OCI-LY3 (cell line): ENCODE results near the gene CUBN.

Source experiments
- EZH2phosphoT487 ChIP-seq: fragments of 200-600 bp; shearing (Covaris generic); IDR thresholded peaks from 2 replicates; pipeline ENCODE4 v1.6.1; 2018; ENCODE audit warnings: antibody characterized with exemption, mixed run types, low read depth
- TF ChIP-seq, protein P1 (sequence below): fragments of 200-600, 300-600 bp; sonication (generic); IDR thresholded peaks from 2 replicates; pipeline ENCODE4 v1.5.1; 2014; ENCODE audit warnings: antibody characterized with exemption, low read length, low read depth

GRCh38 chr10:17076626-17077345, 52.8 kb downstream of the CUBN start:
- TF ChIP-seq, protein P1, sequence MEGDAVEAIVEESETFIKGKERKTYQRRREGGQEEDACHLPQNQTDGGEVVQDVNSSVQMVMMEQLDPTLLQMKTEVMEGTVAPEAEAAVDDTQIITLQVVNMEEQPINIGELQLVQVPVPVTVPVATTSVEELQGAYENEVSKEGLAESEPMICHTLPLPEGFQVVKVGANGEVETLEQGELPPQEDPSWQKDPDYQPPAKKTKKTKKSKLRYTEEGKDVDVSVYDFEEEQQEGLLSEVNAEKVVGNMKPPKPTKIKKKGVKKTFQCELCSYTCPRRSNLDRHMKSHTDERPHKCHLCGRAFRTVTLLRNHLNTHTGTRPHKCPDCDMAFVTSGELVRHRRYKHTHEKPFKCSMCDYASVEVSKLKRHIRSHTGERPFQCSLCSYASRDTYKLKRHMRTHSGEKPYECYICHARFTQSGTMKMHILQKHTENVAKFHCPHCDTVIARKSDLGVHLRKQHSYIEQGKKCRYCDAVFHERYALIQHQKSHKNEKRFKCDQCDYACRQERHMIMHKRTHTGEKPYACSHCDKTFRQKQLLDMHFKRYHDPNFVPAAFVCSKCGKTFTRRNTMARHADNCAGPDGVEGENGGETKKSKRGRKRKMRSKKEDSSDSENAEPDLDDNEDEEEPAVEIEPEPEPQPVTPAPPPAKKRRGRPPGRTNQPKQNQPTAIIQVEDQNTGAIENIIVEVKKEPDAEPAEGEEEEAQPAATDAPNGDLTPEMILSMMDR: no peak
- TF ChIP-seq EZH2phosphoT487: no peak
